Left hindlimb (tissue), 1 donor: Measurements from ENCODE around the gene NLGN1.

Experiments used
- DNase-seq: peaks from one replicate; pipeline ENCODE4 v3.0.0-alpha.2; 2018

Gene NLGN1

GRCh38 chr3:174116421-174116820, 718.9 kb downstream of the NLGN1 start:
- DNase-seq: no peak

- DNase-seq: no peak
These were observed 723.5 kb downstream of the NLGN1 start for GRCh38 chr3:174120997-174121396.

- no peak for DNase-seq
These were observed 724.9 kb downstream of the NLGN1 start for GRCh38 chr3:174122411-174122810.

- DNase-seq: no peak
These were observed 727.8 kb downstream of the NLGN1 start for GRCh38 chr3:174125267-174125824.

- DNase-seq: no peak
These were observed 729.6 kb downstream of the NLGN1 start for GRCh38 chr3:174126990-174127758.

GRCh38 chr3:174132006-174132405, 734.5 kb downstream of the NLGN1 start:
- DNase-seq: no peak

- no peak for DNase-seq
These were observed 735.0 kb downstream of the NLGN1 start for GRCh38 chr3:174132421-174133042.

GRCh38 chr3:174146008-174146407, 748.5 kb downstream of the NLGN1 start:
- DNase-seq: no peak

- DNase-seq: no peak
These were observed 750.3 kb downstream of the NLGN1 start for GRCh38 chr3:174147798-174148197.

- DNase-seq: no peak
These were observed 756.3 kb downstream of the NLGN1 start for GRCh38 chr3:174153871-174154270.

GRCh38 chr3:174156200-174156599, 758.7 kb downstream of the NLGN1 start:
- DNase-seq: no peak

GRCh38 chr3:174158674-174159073, 761.1 kb downstream of the NLGN1 start:
- DNase-seq: no peak

GRCh38 chr3:174159604-174160003, 762.1 kb downstream of the NLGN1 start:
- no peak for DNase-seq

- DNase-seq: no peak
These were observed 765.0 kb downstream of the NLGN1 start for GRCh38 chr3:174162550-174162949.

GRCh38 chr3:174168026-174168425, 770.5 kb downstream of the NLGN1 start:
- DNase-seq: no peak

GRCh38 chr3:174168538-174169254, 771.2 kb downstream of the NLGN1 start:
- no peak for DNase-seq

GRCh38 chr3:174169736-174170135, 772.2 kb downstream of the NLGN1 start:
- DNase-seq: no peak

GRCh38 chr3:174170248-174170647, 772.7 kb downstream of the NLGN1 start:
- DNase-seq: no peak

- no peak for DNase-seq
These were observed 788.9 kb downstream of the NLGN1 start for GRCh38 chr3:174186377-174186989.

GRCh38 chr3:174191380-174191779, 793.8 kb downstream of the NLGN1 start:
- DNase-seq: no peak

GRCh38 chr3:174191895-174192294, 794.4 kb downstream of the NLGN1 start:
- DNase-seq: no peak

- DNase-seq: no peak
These were observed 794.9 kb downstream of the NLGN1 start for GRCh38 chr3:174192471-174192870.

GRCh38 chr3:174193604-174194003, 796.1 kb downstream of the NLGN1 start:
- DNase-seq: no peak
